Spleen (tissue), 7 donors: ENCODE data around the gene TMEM255B.

Experiments
- POLR2A ChIP-seq, 3 donors: fragments of 450-650 bp; IDR thresholded peaks; one replicate each; pipeline ENCODE4 v1.5.1; 2017; ENCODE audit warnings: antibody characterized with exemption in 3 of 3, mild to moderate bottlenecking in 1 of 3
- POLR2AphosphoS5 ChIP-seq, 3 donors: sonication (generic); formaldehyde crosslinking; IDR thresholded peaks; one replicate each; pipeline ENCODE4 v1.5.1; 2017; ENCODE audit warnings: antibody characterized with exemption in 3 of 3
- TF ChIP-seq, protein P1 (sequence below), 11 experiments: fragments of 200-600 bp in 7 of 11; fragments of 450-650 bp in 4 of 11; sonication (generic) in 4 of 11; IDR thresholded peaks in 8 of 11; conservative IDR thresholded peaks in 3 of 11; 1 replicate in 7 of 11; 2 replicates in 4 of 11; pipeline versions ENCODE4 v1.4.0 to v1.8.0; 2016 to 2021; ENCODE audit warnings: antibody characterized with exemption in 11 of 11, inconsistent platforms in 4 of 11, mild to moderate bottlenecking in 1 of 11
- donor health status: DM: no; HTN: no; CAD: no; lungs with moderate emphysema.
- donor health status: DM: no; HTN: no; CAD: no.
- donor health status: DM: no; HTN: no; CAD: no.

DNA sequence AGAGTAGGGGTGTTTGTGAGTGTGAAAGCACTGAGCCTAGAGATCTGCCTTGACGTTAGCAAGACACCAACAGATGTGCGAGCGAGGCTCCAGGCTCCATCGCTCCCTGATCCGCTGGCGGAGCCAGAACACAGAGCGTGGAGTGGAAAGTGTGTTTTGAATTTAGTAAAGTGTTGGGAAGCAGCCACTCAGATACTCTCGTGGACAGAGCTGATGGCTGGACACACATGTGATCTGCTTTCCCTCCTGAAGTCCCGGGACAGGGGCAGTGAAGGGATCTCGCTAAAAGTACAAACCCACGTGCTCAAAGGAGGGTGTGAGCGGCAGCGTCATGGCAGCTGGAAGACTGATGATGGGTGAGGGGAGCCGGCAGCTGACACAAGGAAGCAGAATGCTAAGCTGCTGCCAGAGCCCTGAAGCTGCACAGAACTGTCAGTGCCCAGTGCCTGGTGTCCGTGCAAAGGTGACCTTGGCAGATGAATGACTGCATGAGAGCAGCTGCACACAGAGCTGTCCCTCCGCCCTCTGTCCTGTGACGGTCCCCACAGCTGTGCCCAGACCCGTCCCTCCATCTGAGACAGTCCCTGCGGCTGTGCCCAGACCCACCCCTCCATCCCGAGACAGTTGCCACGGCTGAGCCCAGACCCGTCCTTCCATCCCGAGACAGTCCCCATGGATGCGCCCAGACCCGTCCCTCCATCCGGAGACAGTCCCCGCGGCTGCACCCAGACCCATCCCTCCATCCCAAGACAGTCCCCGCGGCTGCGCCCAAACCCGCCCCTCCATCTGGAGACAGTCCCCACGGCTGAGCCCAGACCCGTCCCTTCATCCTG is 29.6 kb upstream of the TMEM255B start:
- TF ChIP-seq, protein P1, sequence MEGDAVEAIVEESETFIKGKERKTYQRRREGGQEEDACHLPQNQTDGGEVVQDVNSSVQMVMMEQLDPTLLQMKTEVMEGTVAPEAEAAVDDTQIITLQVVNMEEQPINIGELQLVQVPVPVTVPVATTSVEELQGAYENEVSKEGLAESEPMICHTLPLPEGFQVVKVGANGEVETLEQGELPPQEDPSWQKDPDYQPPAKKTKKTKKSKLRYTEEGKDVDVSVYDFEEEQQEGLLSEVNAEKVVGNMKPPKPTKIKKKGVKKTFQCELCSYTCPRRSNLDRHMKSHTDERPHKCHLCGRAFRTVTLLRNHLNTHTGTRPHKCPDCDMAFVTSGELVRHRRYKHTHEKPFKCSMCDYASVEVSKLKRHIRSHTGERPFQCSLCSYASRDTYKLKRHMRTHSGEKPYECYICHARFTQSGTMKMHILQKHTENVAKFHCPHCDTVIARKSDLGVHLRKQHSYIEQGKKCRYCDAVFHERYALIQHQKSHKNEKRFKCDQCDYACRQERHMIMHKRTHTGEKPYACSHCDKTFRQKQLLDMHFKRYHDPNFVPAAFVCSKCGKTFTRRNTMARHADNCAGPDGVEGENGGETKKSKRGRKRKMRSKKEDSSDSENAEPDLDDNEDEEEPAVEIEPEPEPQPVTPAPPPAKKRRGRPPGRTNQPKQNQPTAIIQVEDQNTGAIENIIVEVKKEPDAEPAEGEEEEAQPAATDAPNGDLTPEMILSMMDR (IDR thresholded peaks at IDR 0.05 in 8 of 11, conservative IDR thresholded peaks at IDR 0.05 in 3 of 11): no peak
- no peak for TF ChIP-seq POLR2AphosphoS5 (IDR thresholded peaks at IDR 0.05)
- no peak for TF ChIP-seq POLR2A (IDR thresholded peaks at IDR 0.05)
